ENCODE measurements around the gene TRPM3. TPM values are rescaled to one million over a fixed set of nuclear protein-coding genes. Genes with fewer than 3 reads are reported as not detected.

TRPM3 gene
- total and polyA plus RNA-seq, 2 of the 8 experiments (the other 6 are each of a cell fraction or from before 2014, with no cell fraction given) = 2.4 to 10.9 TPM

- Histone ChIP-seq H4K91ac (replicated peaks; ENCODE audit: insufficient read length, low read length) (no peak overlapping the region), H3K4me3 (ENCODE audit: extremely low read depth in 1 of 4, insufficient read depth in 2 of 4, low read depth in 3 of 4, low read length in 4 of 4) (no peak overlapping the region), H3K23me2 (ENCODE audit: low read depth, low read length) (no peaks in the 10 kb centered on the region), H3K4me1 (replicated peaks in 1 of 4; ENCODE audit: control insufficient read depth in 3 of 4, insufficient read depth in 4 of 4, low read length in 3 of 4) (no peaks in the 10 kb centered on the region), H2BK5ac (ENCODE audit: low read depth, low read length) (no peak overlapping the region), H3K27me3 (replicated peaks in 1 of 4; ENCODE audit: control insufficient read depth in 3 of 4, extremely low read depth in 1 of 4, insufficient read depth in 3 of 4, low read length in 3 of 4) (no peaks in the 10 kb centered on the region), H4K5ac (ENCODE audit: insufficient read length, low read depth, low read length) (no peak overlapping the region), H4K20me1 (replicated peaks in 1 of 2; ENCODE audit: control insufficient read depth in 1 of 2, insufficient read depth in 2 of 2, low read length in 2 of 2) (no peaks in the 10 kb centered on the region), H3K14ac (ENCODE audit: insufficient read length) (no peak overlapping the region), H3K36me3 (ENCODE audit: control insufficient read depth in 2 of 4, insufficient read depth in 4 of 4, low read length in 3 of 4) (no peaks in the 10 kb centered on the region), H3K79me2 (ENCODE audit: control insufficient read depth in 1 of 2, insufficient read depth in 2 of 2, low read length in 2 of 2) (no peaks in the 10 kb centered on the region), H2BK15ac (ENCODE audit: low read length) (no peak overlapping the region), H3K23ac (ENCODE audit: insufficient read length) (no peak overlapping the region), H2BK120ac (replicated peaks; ENCODE audit: low read depth, low read length) (no peak overlapping the region), H3K4ac (replicated peaks; ENCODE audit: insufficient read length, low read depth, low read length) (no peak overlapping the region), H2BK12ac (ENCODE audit: low read depth, low read length) (no peak overlapping the region), H3K4me2 (ENCODE audit: insufficient read depth in 1 of 2, low read depth in 2 of 2, low read length in 2 of 2) (no peak overlapping the region), H3K79me1 (ENCODE audit: low read depth, low read length) (no peaks in the 10 kb centered on the region; the same call in 1 of the 2 replicates), H2AFZ (ENCODE audit: low read length) (no peak overlapping the region), H3K9ac (replicated peaks in 1 of 4; ENCODE audit: extremely low read depth in 1 of 4, low read depth in 3 of 4, low read length in 3 of 4) (no peak overlapping the region), H2BK20ac (ENCODE audit: low read length) (no peak overlapping the region), H3K27ac (ENCODE audit: low read depth, low read length) (no peak overlapping the region), H4K8ac (ENCODE audit: extremely low read depth, insufficient read depth, low read length) (no peak overlapping the region), H2AK5ac (ENCODE audit: low read depth, low read length) (no peak overlapping the region), H3K9me3 (ENCODE audit: insufficient read depth in 2 of 2, low read depth in 1 of 2, low read length in 1 of 2) (no peaks in the 10 kb centered on the region), H3K18ac (ENCODE audit: extremely low read depth, low read length) (no peak overlapping the region), H3K56ac (replicated peaks; ENCODE audit: insufficient read length, low read depth, low read length) (no peak overlapping the region)
- ChIA-PET POLR2A (ENCODE audit: partially characterized antibody) (no interaction called here), CTCF (ENCODE audit: partially characterized antibody) (interaction anchor here (0.6 to 1.6 kb wide), 5 partner anchors 13 to 639 kb away, joined by 3 to 4 read pairs (median 3); no protein-coding TSS in a partner anchor)
- 83% methylated on average over 1 of the region's 1 CpG; no CpG with 5 or more reads in 1 of the 2 experiments for WGBS, 2 experiments (ENCODE audit: extremely low coverage in 1 of 2, insufficient coverage in 1 of 2, insufficient read length in 1 of 2, insufficient replicate concordance in 2 of 2, low coverage in 1 of 2, low lambda C conversion rate in 2 of 2, missing lambda C conversion rate in 1 of 2)
- FAIRE-seq (no peak), DNase-seq (ENCODE audit: low read depth in 1 of 2, low spot score in 2 of 2) (no peak)
- no peak for TF ChIP-seq EGR1 (IDR thresholded peaks at IDR 0.05; ENCODE audit: borderline replicate concordance, low read depth, low read length)
- TF ChIP-seq USF2 (IDR thresholded peaks at IDR 0.05; ENCODE audit: low read length) = no peak
- TF ChIP-seq TAF1 (IDR thresholded peaks at IDR 0.05; ENCODE audit: low read depth, low read length) = no peak
- no peak for TF ChIP-seq CTCF (IDR thresholded peaks at IDR 0.05; ENCODE audit: control extremely low read depth in 1 of 3, insufficient read depth in 1 of 3, low read depth in 1 of 3, low read length in 3 of 3)
- TF ChIP-seq FOSL1 (IDR thresholded peaks at IDR 0.05; ENCODE audit: insufficient read depth, low read depth, low read length) = no peak
- TF ChIP-seq CREB1 (IDR thresholded peaks at IDR 0.05) = no peak
- TF ChIP-seq PHF8 (conservative IDR thresholded peaks at IDR 0.05; ENCODE audit: low read depth, low read length) = no peak
- TF ChIP-seq SAP30 (IDR thresholded peaks at IDR 0.05; ENCODE audit: insufficient read depth, insufficient replicate concordance, low read length) = no peak
- no peak for TF ChIP-seq KDM5A (IDR thresholded peaks at IDR 0.05; ENCODE audit: low read length)
- TF ChIP-seq SP2 (IDR thresholded peaks at IDR 0.05; ENCODE audit: low read length) = no peak
- TF ChIP-seq POLR2AphosphoS5 (IDR thresholded peaks at IDR 0.05; ENCODE audit: low read depth, low read length) = no peak
- no peak for TF ChIP-seq SRF (IDR thresholded peaks at IDR 0.05; ENCODE audit: low read depth, low read length)
Observed at GRCh38 chr9:70981312-70981711, 140.1 kb downstream of the TRPM3 start.

Measured in H1 (cell line).